BLaER1 treated with 17β-estradiol and CSF1 and Interleukin-3, amounts not matched to agents 10 nM and 100 nM (cell line): ENCODE data around the gene ARGLU1.
A peak's percentile ranks its signal among the peaks of the same experiment; 100 is the strongest.

Experiments
- H3K27ac ChIP-seq, 11 experiments: shearing (Covaris generic); formaldehyde crosslinking; 2 replicates each; pipeline ENCODE4 v1.8.1; 2022
- H3K27me3 ChIP-seq, 11 experiments: shearing (Covaris generic); formaldehyde crosslinking; 2 replicates each; pipeline ENCODE4 v1.8.1; 2022
- H3K36me3 ChIP-seq, 11 experiments: shearing (Covaris generic); formaldehyde crosslinking; 2 replicates each; pipeline ENCODE4 v1.8.1; 2022
- H3K4me1 ChIP-seq, 10 experiments: shearing (Covaris generic); formaldehyde crosslinking; 2 replicates each; pipeline ENCODE4 v1.8.1; 2022
- H3K4me2 ChIP-seq, 11 experiments: shearing (Covaris generic); formaldehyde crosslinking; 2 replicates each; pipeline ENCODE4 v1.8.1; 2022
- H3K4me3 ChIP-seq, 10 experiments: shearing (Covaris generic); formaldehyde crosslinking; 2 replicates each; pipeline ENCODE4 v1.8.1; 2022
- H3K9ac ChIP-seq, 11 experiments: shearing (Covaris generic); formaldehyde crosslinking; 2 replicates each; pipeline ENCODE4 v1.8.1; 2022
- H3K9me3 ChIP-seq, 11 experiments: shearing (Covaris generic); formaldehyde crosslinking; replicated peaks in 1 of 11; 2 replicates each; pipeline ENCODE4 v1.8.1; 2022
- H4K20me1 ChIP-seq, 11 experiments: shearing (Covaris generic); formaldehyde crosslinking; 2 replicates each; pipeline ENCODE4 v1.8.1; 2022
- Cebpa-rat ChIP-seq, 11 experiments: shearing (Covaris generic); IDR thresholded peaks; 2 replicates each; pipeline ENCODE4 v1.8.1; 2022

ARGLU1 gene

DNA sequence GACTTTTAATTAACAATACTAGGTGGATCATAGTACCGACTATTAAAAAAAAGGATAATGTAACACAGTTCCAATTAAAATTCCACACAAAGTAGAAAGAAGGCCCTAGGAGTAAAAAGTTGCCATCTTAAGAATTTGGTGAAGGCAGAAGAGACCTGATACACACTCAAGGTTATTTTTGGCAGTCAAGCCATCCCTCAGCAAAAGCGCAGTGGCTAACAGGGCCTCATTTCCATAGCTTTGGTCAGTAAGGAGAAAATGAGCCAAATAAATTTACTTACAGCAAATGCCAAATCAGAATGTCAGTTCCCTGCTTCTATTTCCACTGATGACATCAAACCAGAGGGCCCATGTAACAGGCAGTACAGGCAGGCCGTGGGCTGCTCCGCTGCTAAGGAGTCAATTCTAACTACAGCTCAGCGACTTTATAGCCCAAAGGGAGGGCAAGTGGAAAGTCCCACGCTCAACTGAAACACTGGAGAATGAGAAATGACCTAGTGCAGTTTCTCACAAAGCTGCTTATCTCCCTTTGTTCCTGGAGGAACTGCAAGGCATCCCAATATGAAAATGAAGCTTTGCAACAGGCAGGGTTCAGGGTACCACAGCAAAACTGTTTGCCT is 6.3 kb downstream of the ARGLU1 start:
- H3K36me3 ChIP-seq, result peaks cover 28 to 62% (median 45%) of the 10 kb centered on the region in 11 experiments
- H4K20me1 ChIP-seq, result peaks cover 97 to 100% (median 100%) of the 10 kb centered on the region in 11 experiments
- peaks cover 36 to 56% (median 51%) of the 10 kb centered on the region in 10 experiments for H3K4me1 ChIP-seq
- H3K9ac ChIP-seq, result 0 out of 22 replicates have a peak overlapping the region, but pooled peaks of 2 of the 11 experiments have one; percentile 1 to 24
- H3K27ac ChIP-seq, result no peak overlapping the region
- peak overlapping the region; percentile 11 to 89 (median 47) for H3K4me2 ChIP-seq
- no peak overlapping the region for H3K4me3 ChIP-seq
- H3K27me3 ChIP-seq, result no peaks in the 10 kb centered on the region
- no peaks in the 10 kb centered on the region for H3K9me3 ChIP-seq
- TF ChIP-seq Cebpa-rat (IDR thresholded peaks at IDR 0.05), result no peak

DNA sequence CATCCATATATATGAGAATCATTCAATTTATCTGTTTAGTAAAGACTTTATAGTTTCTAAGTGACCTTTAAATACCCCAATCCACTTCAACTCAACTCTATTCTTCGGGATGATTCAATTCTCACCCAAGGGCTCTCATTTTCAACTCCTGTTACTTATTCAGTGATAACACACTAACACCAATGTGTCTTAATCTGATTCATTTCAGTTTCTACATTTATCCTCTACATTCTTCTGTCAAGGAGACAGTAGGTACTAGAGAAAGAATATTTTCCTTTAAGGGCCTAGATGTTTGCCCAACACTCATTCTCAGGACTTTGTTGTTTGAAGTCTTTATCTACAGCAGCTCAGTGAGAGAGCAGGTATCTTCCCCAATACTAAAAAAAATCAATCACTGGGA is 7.1 kb downstream of the ARGLU1 start:
- TF ChIP-seq Cebpa-rat (IDR thresholded peaks at IDR 0.05), result no peak
- Histone ChIP-seq H3K27me3 (no peaks in the 10 kb centered on the region), H3K36me3 (peaks cover 37 to 70% (median 54%) of the 10 kb centered on the region in 11 experiments), H3K4me2 (peak overlapping the region in 1 of 11 experiments; percentile 69; a peak in 3 of 22 replicates), H3K4me1 (peaks cover 32 to 52% (median 47%) of the 10 kb centered on the region in 10 experiments), H3K4me3 (no peak overlapping the region), H3K9me3 (no peaks in the 10 kb centered on the region), H3K27ac (no peak overlapping the region), H3K9ac (no peak overlapping the region), H4K20me1 (peaks cover 94 to 100% (median 100%) of the 10 kb centered on the region in 11 experiments)

DNA sequence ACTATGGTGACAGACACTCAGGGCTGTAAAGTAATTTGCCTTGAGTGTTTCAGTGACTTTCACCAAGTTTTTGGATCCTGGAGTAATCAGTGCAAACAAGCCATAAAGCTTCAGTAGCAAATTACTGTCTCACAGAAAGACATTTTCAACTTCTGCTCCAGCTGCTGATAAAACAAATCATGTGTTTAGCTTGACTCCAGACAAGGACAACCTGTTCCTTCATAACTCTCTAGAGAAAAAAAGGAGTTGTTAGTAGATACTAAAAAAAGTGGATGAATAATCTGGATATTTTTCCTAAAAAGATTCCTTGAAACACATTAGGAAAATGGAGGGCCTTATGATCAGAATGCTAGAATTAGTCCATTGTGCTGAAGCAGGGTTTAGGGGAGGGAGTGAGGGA is 9.4 kb downstream of the ARGLU1 start:
- Histone ChIP-seq H3K9ac (no peak overlapping the region), H3K4me3 (no peak overlapping the region), H3K4me1 (peaks cover 10 to 37% (median 24%) of the 10 kb centered on the region in 10 experiments), H3K36me3 (peaks cover 59 to 79% (median 69%) of the 10 kb centered on the region in 11 experiments), H3K27ac (no peak overlapping the region), H3K27me3 (no peaks in the 10 kb centered on the region), H4K20me1 (peaks cover 94 to 100% (median 100%) of the 10 kb centered on the region in 11 experiments), H3K9me3 (no peaks in the 10 kb centered on the region), H3K4me2 (no peak overlapping the region)
- no peak for TF ChIP-seq Cebpa-rat (IDR thresholded peaks at IDR 0.05)

DNA sequence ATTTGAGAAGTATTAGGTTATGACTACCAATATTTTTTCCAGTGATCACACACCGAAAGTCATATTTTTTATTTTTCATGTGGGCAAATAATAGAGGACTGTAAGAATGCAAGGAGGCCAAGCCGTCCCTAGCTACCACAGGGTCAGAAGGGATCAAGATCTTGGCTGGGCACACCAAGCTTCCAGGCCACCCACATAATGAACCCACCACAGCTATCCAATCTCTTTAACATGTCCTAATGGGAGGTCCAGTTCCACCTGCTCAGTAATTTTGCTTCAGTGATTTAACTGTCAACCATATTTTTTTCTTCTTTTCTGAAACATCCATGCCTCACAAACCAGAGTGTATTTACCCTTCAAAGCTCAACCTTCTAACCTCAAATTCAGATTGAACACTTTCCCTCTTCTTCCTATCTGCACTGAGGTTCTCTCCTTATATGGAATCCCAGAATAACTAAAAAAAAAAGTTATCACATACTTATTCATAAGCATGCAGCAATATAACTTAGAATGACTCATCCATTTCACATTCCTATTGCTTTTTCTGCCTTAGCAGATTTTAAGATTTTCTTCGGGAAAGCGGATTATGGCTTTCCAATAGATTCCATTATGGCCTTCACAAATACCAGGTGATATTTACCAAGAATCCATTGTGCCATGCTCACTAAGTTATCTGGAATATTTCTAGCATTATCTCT is 12.2 kb downstream of the ARGLU1 start:
- H3K36me3 ChIP-seq, result peaks cover 63 to 100% (median 92%) of the 10 kb centered on the region in 11 experiments
- H3K4me2 ChIP-seq, result no peak overlapping the region
- no peak overlapping the region for H3K27ac ChIP-seq
- no peak overlapping the region for H3K9ac ChIP-seq
- no peaks in the 10 kb centered on the region for H3K9me3 ChIP-seq
- peaks cover 0 to 37% (median 10%) of the 10 kb centered on the region in 10 experiments; a peak in 15 of 20 replicates for H3K4me1 ChIP-seq
- peaks cover 86 to 100% (median 99%) of the 10 kb centered on the region in 11 experiments for H4K20me1 ChIP-seq
- TF ChIP-seq Cebpa-rat (IDR thresholded peaks at IDR 0.05), result no peak
- no peaks in the 10 kb centered on the region for H3K27me3 ChIP-seq
- no peak overlapping the region for H3K4me3 ChIP-seq

DNA sequence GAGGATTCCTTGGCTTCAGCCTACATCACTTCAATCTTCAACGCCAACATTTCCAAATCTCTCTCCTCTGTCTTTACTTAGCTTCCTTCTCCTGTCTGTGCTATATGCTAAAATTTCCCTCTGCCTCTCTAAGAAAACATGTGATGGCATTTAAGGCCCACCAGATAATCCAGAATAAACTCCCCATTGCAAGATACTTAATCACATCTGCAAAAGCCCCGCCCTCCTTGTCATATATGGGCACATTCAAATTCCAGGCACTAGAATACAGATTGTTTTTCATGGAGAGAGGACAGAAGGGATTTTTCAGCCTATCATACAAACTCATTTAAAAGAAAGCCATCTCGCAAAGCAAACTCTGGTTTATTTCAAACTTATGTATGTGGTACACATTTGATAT is 16.2 kb downstream of the ARGLU1 start:
- peaks cover 84 to 100% (median 99%) of the 10 kb centered on the region in 11 experiments for H4K20me1 ChIP-seq

DNA sequence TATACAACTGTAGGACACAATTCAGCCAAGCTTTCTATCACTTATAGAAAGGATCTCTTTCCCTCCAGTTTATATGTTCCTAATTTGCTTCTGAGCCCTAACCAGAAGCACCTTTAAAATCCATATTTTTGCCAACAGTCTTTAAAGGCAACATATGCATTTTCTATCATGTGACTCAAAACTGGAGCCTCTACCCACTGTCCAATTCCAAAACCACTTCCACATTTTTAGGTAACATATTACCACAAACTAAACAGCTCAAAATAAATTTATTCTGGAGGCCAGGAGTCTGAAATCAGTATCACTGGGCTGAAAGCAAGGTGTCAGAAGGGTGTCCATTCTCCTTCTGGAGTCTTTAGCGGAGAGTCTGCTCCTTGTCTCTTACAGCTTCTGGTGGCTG is 16.6 kb downstream of the ARGLU1 start:
- H4K20me1 ChIP-seq, result peaks cover 86 to 100% (median 99%) of the 10 kb centered on the region in 11 experiments
- peak overlapping the region in 6 of 11 experiments; percentile 14 to 67 (median 46); a peak in 10 of 22 replicates for H3K4me2 ChIP-seq
- TF ChIP-seq Cebpa-rat (IDR thresholded peaks at IDR 0.05), result no peak
- H3K27me3 ChIP-seq, result no peaks in the 10 kb centered on the region
- peaks cover 67 to 100% (median 99%) of the 10 kb centered on the region in 11 experiments for H3K36me3 ChIP-seq
- H3K27ac ChIP-seq, result peak overlapping the region in 2 of 11 experiments; percentile 6 to 10; a peak in 3 of 22 replicates
- H3K9ac ChIP-seq, result no peak overlapping the region
- peaks cover 0 to 53% (median 10%) of the 10 kb centered on the region in 10 experiments; a peak in 14 of 20 replicates for H3K4me1 ChIP-seq
- no peak overlapping the region for H3K4me3 ChIP-seq
- no peaks in the 10 kb centered on the region for H3K9me3 ChIP-seq

More for the DNA sequence above, 16.2 kb downstream of the ARGLU1 start:
- Histone ChIP-seq H3K4me3 (no peak overlapping the region), H3K9me3 (no peaks in the 10 kb centered on the region), H3K9ac (no peak overlapping the region), H3K4me2 (peak overlapping the region in 6 of 11 experiments; percentile 14 to 67 (median 46); a peak in 10 of 22 replicates), H3K4me1 (peaks cover 0 to 53% (median 10%) of the 10 kb centered on the region in 10 experiments; a peak in 14 of 20 replicates), H3K36me3 (peaks cover 68 to 100% (median 99%) of the 10 kb centered on the region in 11 experiments), H3K27me3 (no peaks in the 10 kb centered on the region), H3K27ac (peak overlapping the region in 2 of 11 experiments; percentile 6 to 10; a peak in 3 of 22 replicates)
- TF ChIP-seq Cebpa-rat (IDR thresholded peaks at IDR 0.05), result no peak

DNA sequence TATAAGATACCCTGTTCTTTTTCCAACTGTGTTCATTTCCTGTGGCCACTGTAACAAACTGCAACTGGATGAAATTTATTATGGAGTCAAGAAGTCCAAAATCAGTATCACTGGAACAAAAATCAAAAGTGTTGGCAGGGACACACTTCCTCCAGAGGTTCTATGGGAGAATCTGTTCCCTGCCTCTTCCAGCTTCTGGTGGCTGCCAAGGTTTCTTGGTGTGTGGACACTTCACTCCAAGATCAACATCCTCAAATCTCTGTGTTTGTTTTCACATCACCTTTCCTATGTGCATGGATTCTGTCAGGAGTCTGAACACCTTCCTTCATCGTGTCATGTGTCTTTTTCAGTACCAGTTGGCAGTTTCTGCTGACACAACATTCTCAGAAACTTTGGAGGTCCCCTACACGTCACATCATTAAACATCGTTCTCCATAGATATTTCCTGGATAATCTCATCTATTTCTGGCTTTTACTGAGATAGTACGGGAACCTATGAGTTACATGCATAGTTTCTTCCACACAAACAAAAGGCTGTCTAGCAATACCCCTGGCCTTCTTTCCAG is 17.3 kb downstream of the ARGLU1 start:
- H3K36me3 ChIP-seq, result peaks cover 67 to 100% (median 99%) of the 10 kb centered on the region in 11 experiments
- peak overlapping the region in 3 of 11 experiments; percentile 58 to 67 (median 64); a peak in 6 of 22 replicates for H3K4me2 ChIP-seq
- peaks cover 87 to 100% (median 99%) of the 10 kb centered on the region in 11 experiments for H4K20me1 ChIP-seq
- H3K27ac ChIP-seq, result peak overlapping the region in 1 of 11 experiments; percentile 10; a peak in 1 of 22 replicates
- no peak for TF ChIP-seq Cebpa-rat (IDR thresholded peaks at IDR 0.05)
- no peak overlapping the region for H3K4me3 ChIP-seq
- no peaks in the 10 kb centered on the region for H3K27me3 ChIP-seq
- no peak overlapping the region for H3K9ac ChIP-seq
- H3K4me1 ChIP-seq, result peaks cover 0 to 60% (median 10%) of the 10 kb centered on the region in 10 experiments; a peak in 14 of 20 replicates
- H3K9me3 ChIP-seq, result no peaks in the 10 kb centered on the region

DNA sequence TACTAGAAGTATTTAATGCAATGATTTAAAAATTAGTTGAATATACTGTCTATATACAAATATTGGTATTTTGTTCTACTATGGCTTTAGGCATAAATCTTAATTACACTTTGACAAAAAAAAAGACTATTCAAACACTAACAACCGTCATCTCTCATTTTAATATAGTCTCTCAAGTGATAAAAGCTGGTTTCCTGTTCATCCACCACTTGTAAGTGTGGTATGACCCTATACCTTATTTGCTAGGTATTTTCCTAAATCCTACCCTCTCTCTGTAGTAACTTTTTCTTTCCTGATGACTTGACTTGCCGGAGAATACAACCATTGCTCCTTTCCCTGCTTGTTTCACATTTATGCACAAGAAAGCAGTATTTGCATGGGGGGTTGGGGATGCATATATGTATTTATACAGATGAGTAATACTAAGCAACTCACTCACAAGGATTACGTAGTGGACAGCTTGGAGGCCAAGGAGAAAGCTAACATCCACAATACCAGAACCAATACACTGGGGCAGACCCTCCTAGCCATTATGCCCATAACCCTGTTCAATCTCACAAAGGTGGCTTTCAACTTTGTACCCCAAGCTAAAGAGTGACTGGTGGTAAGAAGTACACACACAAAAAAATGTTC is 19.8 kb downstream of the ARGLU1 start:
- Histone ChIP-seq H3K36me3 (peaks cover 57 to 100% (median 100%) of the 10 kb centered on the region in 11 experiments), H3K4me1 (peaks cover 0 to 69% (median 10%) of the 10 kb centered on the region in 10 experiments; a peak in 14 of 20 replicates), H3K9me3 (no peaks in the 10 kb centered on the region), H3K27me3 (no peaks in the 10 kb centered on the region), H4K20me1 (peaks cover 83 to 100% (median 100%) of the 10 kb centered on the region in 11 experiments), H3K27ac (no peak overlapping the region), H3K4me2 (no peak overlapping the region), H3K4me3 (no peak overlapping the region), H3K9ac (no peak overlapping the region)
- no peak for TF ChIP-seq Cebpa-rat (IDR thresholded peaks at IDR 0.05)
